ENCODE measurements around the gene CDC25C. TPM values are rescaled to one million over a fixed set of nuclear protein-coding genes. Genes with fewer than 3 reads are reported as not detected.

CDC25C gene
- total RNA-seq, 4 donors from 2014 or later: 0.32 to 2.8 (median 0.68) TPM; not detected in 1

DNA sequence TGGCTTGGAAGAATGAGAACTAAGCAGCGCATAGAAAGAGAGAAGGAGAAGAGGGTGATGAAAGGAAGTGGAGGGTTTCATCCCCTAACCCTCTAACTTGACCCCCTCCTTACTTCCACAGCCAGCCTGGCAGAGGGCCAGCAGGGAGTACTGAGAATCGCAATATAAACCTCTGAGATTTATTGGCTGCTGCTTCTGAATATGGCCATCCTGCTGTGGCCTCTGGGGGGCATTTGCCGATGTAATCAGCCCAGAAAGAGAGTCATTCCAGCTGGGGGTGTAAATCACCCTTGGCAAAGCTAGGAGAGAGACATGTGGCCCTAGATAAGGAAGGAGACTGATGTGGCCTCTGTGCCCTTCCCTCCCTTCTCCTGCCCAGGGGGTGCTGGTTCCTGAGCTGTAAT lies 56.2 kb downstream of the CDC25C start:
- DNase-seq: no peak
- peaks cover 25% of the 10 kb centered on the region for H3K27me3 ChIP-seq
- H3K36me3 ChIP-seq: no peaks in the 10 kb centered on the region
- H3K27ac ChIP-seq: no peak overlapping the region
- peaks cover 0 to 8% (median 6%) of the 10 kb centered on the region in 4 donors for H3K4me1 ChIP-seq
- TF ChIP-seq POLR2AphosphoS5 (IDR thresholded peaks at IDR 0.05): no peak
- TF ChIP-seq POLR2A (IDR thresholded peaks at IDR 0.05): no peak
- TF ChIP-seq CTCF (IDR thresholded peaks at IDR 0.05): no peak
- TF ChIP-seq EP300 (IDR thresholded peaks at IDR 0.05; ENCODE audit: low read depth): no peak
- 38 to 43% methylated on average over 3 of the region's 3 CpGs for WGBS, 2 donors (ENCODE audit: low coverage in 1 of 2)
- H3K9me3 ChIP-seq: no peaks in the 10 kb centered on the region
- intact Hi-C loops (cut with DNase I; ENCODE audit: low total_unique reads) (no loop called here), in situ Hi-C loops (cut with MboI; ENCODE audit: low pct_ligation_motif_present in 1 of 4, low pct_unique_long_range_greater_than_20kb in 1 of 4, low sequenced_read_pairs in 3 of 4) (no loop called here)
- H3K4me3 ChIP-seq: no peak overlapping the region

- DNase-seq: no peak
Observed at GRCh38 chr5:138274189-138274853, 57.3 kb downstream of the CDC25C start, which contains the start of gene GFRA3. GFRA3 (minus strand) TSS chr5:138274621; CDS start chr5:138274424, 197 bp downstream.

DNA sequence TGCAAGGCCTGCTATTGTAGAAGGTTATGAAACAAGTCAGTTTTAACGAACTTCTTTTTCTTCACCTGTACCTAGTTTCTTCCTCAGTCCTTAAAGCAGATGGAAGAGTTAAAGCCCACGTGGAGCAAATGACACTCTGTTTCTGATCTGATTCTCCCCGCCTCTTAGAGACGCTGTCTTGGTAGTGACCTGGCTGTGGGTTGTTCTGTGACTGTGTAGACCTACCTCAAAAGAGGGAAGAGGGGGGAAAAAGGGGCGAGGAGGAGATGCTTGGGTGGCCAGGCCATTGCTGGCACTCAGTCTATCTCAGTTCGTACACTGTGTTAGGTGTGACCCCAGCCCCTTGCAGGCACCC lies 57.8 kb downstream of the CDC25C start:
- peaks cover 0 to 8% (median 6%) of the 10 kb centered on the region in 4 donors for H3K4me1 ChIP-seq
- H3K27ac ChIP-seq: no peak overlapping the region
- TF ChIP-seq CTCF (IDR thresholded peaks at IDR 0.05) (no peak), POLR2AphosphoS5 (IDR thresholded peaks at IDR 0.05) (no peak), POLR2A (IDR thresholded peaks at IDR 0.05) (no peak), EP300 (IDR thresholded peaks at IDR 0.05; ENCODE audit: low read depth) (no peak)
- no peaks in the 10 kb centered on the region for H3K9me3 ChIP-seq
- in situ Hi-C loops (cut with MboI; ENCODE audit: low pct_ligation_motif_present in 1 of 4, low pct_unique_long_range_greater_than_20kb in 1 of 4, low sequenced_read_pairs in 3 of 4): no loop called here
- WGBS, 2 donors (ENCODE audit: low coverage in 1 of 2): 20 to 64% methylated on average over 1 to 6 of the region's 6 CpGs
- no peak for DNase-seq
- intact Hi-C loops (cut with DNase I; ENCODE audit: low total_unique reads): no loop called here
- H3K4me3 ChIP-seq: peak overlapping the region in 2 of 4 donors; percentile 26 to 48
- H3K27me3 ChIP-seq: peaks cover 25% of the 10 kb centered on the region
- no peaks in the 10 kb centered on the region for H3K36me3 ChIP-seq

More at GRCh38 chr5:138274189-138274853, 57.3 kb downstream of the CDC25C start, which contains the start of gene GFRA3:
- in situ Hi-C loops (cut with MboI; ENCODE audit: low pct_ligation_motif_present in 1 of 4, low pct_unique_long_range_greater_than_20kb in 1 of 4, low sequenced_read_pairs in 3 of 4): no loop called here
- intact Hi-C loops (cut with DNase I; ENCODE audit: low total_unique reads): no loop called here
- Histone ChIP-seq H3K36me3 (no peaks in the 10 kb centered on the region), H3K4me1 (peaks cover 0 to 8% (median 6%) of the 10 kb centered on the region in 4 donors), H3K27me3 (peaks cover 25% of the 10 kb centered on the region), H3K27ac (no peak within 1 kb of the TSS), H3K9me3 (no peaks in the 10 kb centered on the region), H3K4me3 (peak within 1 kb of the TSS in 3 of 4 donors; percentile 10 to 48 (median 26))
- no peak for TF ChIP-seq CTCF (IDR thresholded peaks at IDR 0.05)
- no peak for TF ChIP-seq EP300 (IDR thresholded peaks at IDR 0.05; ENCODE audit: low read depth)
- TF ChIP-seq POLR2AphosphoS5 (IDR thresholded peaks at IDR 0.05): no peak
- TF ChIP-seq POLR2A (IDR thresholded peaks at IDR 0.05): no peak
- WGBS, 2 donors (ENCODE audit: low coverage in 1 of 2): 4% methylated on average over 34 of the region's 62 CpGs; no CpG with 5 or more reads in 1 of the 2 donors

DNA sequence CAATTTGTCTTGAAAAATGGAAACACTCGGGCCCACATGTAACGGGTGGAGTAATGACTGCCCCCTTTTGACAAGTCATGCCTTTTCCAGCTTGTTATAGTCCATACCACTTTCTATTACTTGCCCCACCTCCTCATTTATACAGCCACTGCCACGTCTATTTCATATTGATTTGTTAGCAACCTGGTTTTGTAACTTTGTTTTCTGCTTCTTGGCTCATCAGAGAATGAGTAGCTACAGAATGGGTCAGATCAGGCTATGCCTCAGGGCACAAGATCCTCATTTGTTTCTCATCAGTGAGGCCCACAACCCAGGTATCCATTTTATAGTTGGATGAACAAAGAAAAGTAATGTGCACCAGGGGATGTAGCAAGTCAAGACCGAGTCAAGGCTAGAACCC lies 58.9 kb downstream of the CDC25C start:
- Histone ChIP-seq H3K27me3 (peaks cover 25% of the 10 kb centered on the region), H3K36me3 (no peaks in the 10 kb centered on the region), H3K9me3 (no peaks in the 10 kb centered on the region), H3K27ac (no peak overlapping the region), H3K4me3 (no peak overlapping the region), H3K4me1 (peaks cover 0 to 8% (median 6%) of the 10 kb centered on the region in 4 donors)
- TF ChIP-seq POLR2AphosphoS5 (IDR thresholded peaks at IDR 0.05): no peak
- TF ChIP-seq POLR2A (IDR thresholded peaks at IDR 0.05): no peak
- TF ChIP-seq EP300 (IDR thresholded peaks at IDR 0.05; ENCODE audit: low read depth): no peak
- no peak for TF ChIP-seq CTCF (IDR thresholded peaks at IDR 0.05)
- DNase-seq: no peak
- in situ Hi-C loops (cut with MboI; ENCODE audit: low pct_ligation_motif_present in 1 of 4, low pct_unique_long_range_greater_than_20kb in 1 of 4, low sequenced_read_pairs in 3 of 4) (no loop called here), intact Hi-C loops (cut with DNase I; ENCODE audit: low total_unique reads) (no loop called here)
- 96 to 97% methylated on average over 3 to 4 of the region's 4 CpGs for WGBS, 2 donors (ENCODE audit: low coverage in 1 of 2)

Measured in transverse colon (tissue), 4 donors.